Peyer's patch (tissue), 4 donors: Measurements from ENCODE around the gene DAZAP1. TPM values are rescaled to one million over a fixed set of nuclear protein-coding genes. Genes with fewer than 3 reads are reported as not detected.
"Not testable (repeated sequence)": the region's sequence is repeated elsewhere in the genome, so short reads cannot be mapped to it uniquely, and the experiment has no call there.

ENCODE experiments used
- DNase-seq, 3 donors: peaks; one replicate each; pipeline ENCODE4 v3.0.0-alpha.2; 2017 to 2019
- H3K27ac ChIP-seq, 4 donors: fragments of 200-600 bp; sonication (generic); one replicate each; pipeline ENCODE4 v1.5.1; 2016 to 2019
- H3K27me3 ChIP-seq, 2 donors: fragments of 200-600 bp; sonication (generic); one replicate each; pipeline ENCODE4 v1.5.1; 2019
- H3K36me3 ChIP-seq, 3 donors: fragments of 200-600 bp; sonication (generic); one replicate each; pipeline ENCODE4 v1.5.1; 2016 to 2019
- H3K4me1 ChIP-seq, 4 donors: fragments of 200-600 bp; sonication (generic); one replicate each; pipeline ENCODE4 v1.5.1; 2016 to 2019
- H3K4me3 ChIP-seq, 4 donors: fragments of 200-600 bp; sonication (generic); 1 replicate in 3 of 4; 2 replicates in 1 of 4; pipeline ENCODE4 v1.5.1; 2016 to 2019; ENCODE audit warnings: mild to moderate bottlenecking in 1 of 4
- H3K9me3 ChIP-seq, 4 donors: fragments of 200-600 bp; sonication (generic); one replicate each; pipeline ENCODE4 v1.5.1; 2016 to 2019; ENCODE audit warnings: mild to moderate bottlenecking in 1 of 4
- POLR2A ChIP-seq, 2 donors: fragments of 450-650 bp; IDR thresholded peaks; one replicate each; pipeline ENCODE4 v1.5.1; 2017; ENCODE audit warnings: antibody characterized with exemption in 2 of 2, mild to moderate bottlenecking in 2 of 2, moderate library complexity in 2 of 2
- total RNA-seq, 4 donors: library from RNA; depleted of rRNA; stranded (reverse); fragments of >200 nt; gene quantifications; one replicate each; pipeline ENCODE4 v1.1.0, GENCODE V29; 2016
- TF ChIP-seq, protein P1 (sequence below), 6 experiments: fragments of 450-650 bp in 4 of 6; fragments of 200-600 bp in 2 of 6; sonication (generic) in 1 of 6; IDR thresholded peaks; one replicate each; pipeline ENCODE4 v1.5.1; 2017 to 2019; ENCODE audit warnings: antibody characterized with exemption in 6 of 6, mild to moderate bottlenecking in 3 of 6, moderate library complexity in 1 of 6

The DAZAP1 gene
- total RNA-seq, 4 donors from 2014 or later, result 37.5 to 90.9 (median 58.2) TPM

DNA sequence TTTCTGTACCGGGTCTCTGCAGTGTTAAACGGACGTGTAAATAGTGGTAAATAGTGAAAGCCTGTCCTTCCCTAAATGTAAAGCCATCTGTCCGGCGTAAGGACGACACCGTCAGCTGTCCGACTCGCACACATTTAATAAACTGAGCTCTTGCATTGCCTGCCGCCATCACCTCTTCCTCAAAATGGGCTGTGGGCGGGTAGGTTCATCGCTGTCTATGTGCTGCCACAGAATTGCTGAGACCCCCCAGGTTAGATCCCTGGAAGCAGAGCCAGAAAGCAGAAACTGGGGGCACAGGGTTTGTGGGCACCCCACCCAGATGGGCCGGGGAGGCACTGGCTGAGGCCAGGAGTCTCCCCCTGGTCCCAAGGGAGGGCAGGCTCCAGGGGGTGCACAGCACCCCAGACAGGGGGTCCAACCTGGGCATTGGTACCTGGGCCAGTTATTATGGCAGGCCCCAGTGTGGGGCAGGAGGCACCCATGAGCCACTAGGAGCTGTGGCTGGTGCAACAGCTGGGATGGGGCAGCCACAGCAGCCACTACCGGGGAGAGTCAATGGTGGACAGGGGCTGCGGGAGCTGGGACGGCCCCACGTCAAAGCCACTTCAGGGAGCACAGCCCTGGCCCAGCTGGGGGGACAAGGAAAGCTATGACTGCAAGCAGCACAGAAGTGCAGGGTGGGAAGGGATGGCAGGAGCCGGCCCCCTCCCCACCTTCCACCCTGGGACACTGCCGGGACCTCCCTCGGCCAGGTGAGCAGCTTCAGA lies 65.9 kb downstream of the DAZAP1 start:
- DNase-seq, result no peak
- no peak for TF ChIP-seq POLR2A (IDR thresholded peaks at IDR 0.05)
- TF ChIP-seq, protein P1, sequence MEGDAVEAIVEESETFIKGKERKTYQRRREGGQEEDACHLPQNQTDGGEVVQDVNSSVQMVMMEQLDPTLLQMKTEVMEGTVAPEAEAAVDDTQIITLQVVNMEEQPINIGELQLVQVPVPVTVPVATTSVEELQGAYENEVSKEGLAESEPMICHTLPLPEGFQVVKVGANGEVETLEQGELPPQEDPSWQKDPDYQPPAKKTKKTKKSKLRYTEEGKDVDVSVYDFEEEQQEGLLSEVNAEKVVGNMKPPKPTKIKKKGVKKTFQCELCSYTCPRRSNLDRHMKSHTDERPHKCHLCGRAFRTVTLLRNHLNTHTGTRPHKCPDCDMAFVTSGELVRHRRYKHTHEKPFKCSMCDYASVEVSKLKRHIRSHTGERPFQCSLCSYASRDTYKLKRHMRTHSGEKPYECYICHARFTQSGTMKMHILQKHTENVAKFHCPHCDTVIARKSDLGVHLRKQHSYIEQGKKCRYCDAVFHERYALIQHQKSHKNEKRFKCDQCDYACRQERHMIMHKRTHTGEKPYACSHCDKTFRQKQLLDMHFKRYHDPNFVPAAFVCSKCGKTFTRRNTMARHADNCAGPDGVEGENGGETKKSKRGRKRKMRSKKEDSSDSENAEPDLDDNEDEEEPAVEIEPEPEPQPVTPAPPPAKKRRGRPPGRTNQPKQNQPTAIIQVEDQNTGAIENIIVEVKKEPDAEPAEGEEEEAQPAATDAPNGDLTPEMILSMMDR (IDR thresholded peaks at IDR 0.05), result no peak
- Histone ChIP-seq H3K27ac (no peak overlapping the region), H3K4me1 (peaks cover 22 to 57% (median 42%) of the 10 kb centered on the region in 4 donors), H3K27me3 (peaks cover 0 to 43% of the 10 kb centered on the region in 2 donors), H3K9me3 (no peaks in the 10 kb centered on the region), H3K36me3 (peaks cover 0 to 22% (median 0%) of the 10 kb centered on the region in 3 donors), H3K4me3 (no peak overlapping the region)

DNA sequence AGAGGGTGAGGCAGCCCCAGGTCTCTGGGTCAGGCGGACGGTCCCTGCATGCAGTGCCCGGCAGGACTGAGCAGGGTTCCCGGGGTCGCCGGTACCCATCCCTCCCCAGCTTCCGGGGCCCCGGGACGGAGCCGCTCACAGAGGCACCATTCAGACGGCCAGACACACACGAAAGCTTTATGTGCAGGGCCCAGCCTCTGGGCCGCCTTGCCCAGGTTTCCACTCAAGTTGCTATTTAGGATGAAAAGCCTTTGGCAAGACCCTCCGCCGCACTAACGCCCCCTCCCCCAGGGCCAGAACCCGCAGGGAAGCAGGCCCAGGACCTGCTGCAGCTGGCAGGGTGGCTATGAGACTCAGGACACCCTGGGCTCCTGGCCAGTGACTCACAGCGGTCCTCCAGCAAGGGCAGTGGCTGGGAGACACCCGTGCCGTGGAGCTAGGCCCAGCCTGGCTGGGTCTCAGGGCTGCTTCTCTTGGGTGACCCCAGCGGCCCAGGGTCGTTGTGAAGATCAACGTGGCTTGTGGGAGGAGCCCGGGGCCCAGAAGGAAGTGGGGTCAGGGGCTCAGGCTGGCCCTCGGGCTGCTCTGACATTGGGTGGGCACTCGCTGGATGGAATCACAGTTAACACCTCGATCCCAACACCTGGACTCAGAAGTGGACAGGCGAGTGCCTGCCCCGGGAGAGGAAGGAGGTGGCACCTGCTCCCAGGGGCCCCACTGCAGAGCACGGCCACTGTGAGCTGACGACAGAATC lies 66.8 kb downstream of the DAZAP1 start:
- H3K27me3 ChIP-seq, result peaks cover 0 to 36% of the 10 kb centered on the region in 2 donors
- TF ChIP-seq, protein P1 (IDR thresholded peaks at IDR 0.05), result no peak
- no peak for TF ChIP-seq POLR2A (IDR thresholded peaks at IDR 0.05)
- peaks cover 15 to 50% (median 37%) of the 10 kb centered on the region in 4 donors for H3K4me1 ChIP-seq

DNA sequence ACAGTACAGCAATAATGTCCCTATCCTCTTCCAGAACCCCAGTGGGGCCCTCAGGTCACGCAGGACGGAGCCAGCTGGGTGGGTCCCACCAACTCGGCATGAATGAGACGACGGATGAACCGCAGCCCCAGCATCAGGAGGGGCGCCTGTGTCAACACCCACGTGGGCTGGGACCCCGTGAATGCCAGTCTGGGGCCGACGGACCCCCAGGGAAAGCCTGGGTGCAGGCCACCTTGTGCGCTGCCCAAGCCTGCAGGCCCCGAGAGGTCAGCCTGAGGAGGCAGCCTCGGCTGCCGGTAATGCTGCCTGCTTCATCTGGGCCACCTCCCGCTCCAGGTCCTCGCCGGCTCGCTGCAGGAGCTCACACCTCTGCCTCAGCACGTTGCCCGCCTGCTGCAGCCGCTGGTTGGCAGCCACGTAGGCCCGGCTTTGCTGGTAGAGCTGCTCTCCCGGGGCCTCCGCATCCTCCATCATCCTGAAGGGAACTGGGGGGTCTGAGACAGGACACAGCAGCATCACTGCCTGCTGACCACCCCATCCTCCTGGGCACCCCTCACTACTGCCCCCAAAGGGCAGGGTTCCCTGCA lies 67.5 kb downstream of the DAZAP1 start:
- peaks cover 0 to 32% of the 10 kb centered on the region in 2 donors for H3K27me3 ChIP-seq
- no peaks in the 10 kb centered on the region for H3K9me3 ChIP-seq
- no peak overlapping the region for H3K27ac ChIP-seq
- peaks cover 0 to 22% (median 0%) of the 10 kb centered on the region in 3 donors for H3K36me3 ChIP-seq
- no peak for DNase-seq
- TF ChIP-seq POLR2A (IDR thresholded peaks at IDR 0.05), result no peak
- TF ChIP-seq, protein P1 (IDR thresholded peaks at IDR 0.05), result no peak
- peaks cover 12 to 46% (median 38%) of the 10 kb centered on the region in 4 donors for H3K4me1 ChIP-seq
- H3K4me3 ChIP-seq, result no peak overlapping the region

More for the DNA sequence above, 66.8 kb downstream of the DAZAP1 start:
- H3K4me3 ChIP-seq, result no peak overlapping the region
- H3K27ac ChIP-seq, result no peak overlapping the region
- no peak for DNase-seq
- peaks cover 0 to 22% (median 0%) of the 10 kb centered on the region in 3 donors for H3K36me3 ChIP-seq
- H3K9me3 ChIP-seq, result no peaks in the 10 kb centered on the region

DNA sequence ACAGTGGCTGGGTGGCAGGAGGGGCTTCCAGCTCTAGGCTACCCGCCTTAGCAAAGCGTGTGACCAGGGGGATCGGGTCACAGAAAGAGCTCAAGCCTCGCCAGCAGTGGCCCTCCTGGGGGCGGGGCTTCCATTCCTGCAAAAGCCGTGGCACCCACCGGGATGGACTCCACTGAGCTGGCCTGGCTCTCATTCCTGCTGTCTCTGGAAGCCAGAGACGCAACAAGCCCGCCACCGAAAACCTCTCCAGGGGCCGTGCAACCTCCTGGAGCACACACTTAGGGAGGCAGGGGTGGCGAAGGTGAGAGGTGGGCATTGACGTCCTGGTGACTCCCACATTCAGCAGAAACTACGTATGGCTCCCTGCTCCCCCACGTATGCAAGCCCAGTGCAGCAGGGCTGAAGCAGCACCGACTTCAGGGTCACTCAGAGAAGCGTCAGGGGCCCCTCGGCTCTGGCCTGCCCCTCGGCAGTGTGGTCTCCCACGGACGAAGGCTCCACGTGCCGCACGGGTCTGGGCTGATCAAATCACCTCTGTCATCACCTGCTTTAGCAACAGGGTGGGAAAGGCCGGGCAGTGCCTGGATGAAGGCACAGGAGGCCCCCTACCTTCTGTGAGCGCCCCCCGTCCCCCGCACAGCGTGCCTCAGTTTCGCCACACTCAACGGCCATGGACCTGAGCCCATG lies 68.5 kb downstream of the DAZAP1 start:
- Histone ChIP-seq H3K4me3 (no peak overlapping the region), H3K4me1 (peaks cover 5 to 35% (median 27%) of the 10 kb centered on the region in 4 donors), H3K27me3 (peaks cover 0 to 22% of the 10 kb centered on the region in 2 donors), H3K36me3 (peaks cover 0 to 22% (median 0%) of the 10 kb centered on the region in 3 donors), H3K9me3 (no peaks in the 10 kb centered on the region), H3K27ac (no peak overlapping the region)
- TF ChIP-seq, protein P1 (IDR thresholded peaks at IDR 0.05), result no peak
- no peak for TF ChIP-seq POLR2A (IDR thresholded peaks at IDR 0.05)
- DNase-seq, result no peak

DNA sequence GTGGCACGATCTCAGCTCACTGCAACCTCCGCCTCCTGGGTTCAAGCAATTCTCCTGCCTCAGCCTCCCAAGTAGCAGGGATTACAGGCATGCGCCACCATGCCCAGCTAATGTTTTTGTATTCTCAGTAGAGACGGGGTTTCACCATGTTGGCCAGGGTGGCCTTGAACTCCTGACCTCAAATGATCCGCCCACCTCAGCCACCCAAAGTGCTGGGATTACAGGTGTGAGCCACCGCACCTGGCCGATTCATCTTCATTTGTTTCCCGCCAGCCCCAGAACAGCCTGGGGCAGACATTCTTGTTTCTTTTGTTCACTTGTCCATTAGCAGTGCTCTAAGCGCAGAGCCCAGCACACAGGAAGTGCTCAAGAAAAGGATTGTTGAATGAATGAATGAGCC lies 69.7 kb downstream of the DAZAP1 start:
- H3K27ac ChIP-seq, DNase-seq, H3K4me3 ChIP-seq, H3K9me3 ChIP-seq: not testable (repeated sequence)
- H3K27me3 ChIP-seq, result peaks cover 0 to 10% of the 10 kb centered on the region in 2 donors
- H3K4me1 ChIP-seq, result peaks cover 0 to 24% (median 18%) of the 10 kb centered on the region in 4 donors
- peaks cover 0 to 22% (median 0%) of the 10 kb centered on the region in 3 donors for H3K36me3 ChIP-seq
